Prostate gland (tissue), 2 donors: Measurements from ENCODE around the gene PSD4. TPM values are rescaled to one million over a fixed set of nuclear protein-coding genes. Genes with fewer than 3 reads are reported as not detected.

Experiments
- DNase-seq: peaks from one replicate; pipeline ENCODE4 v3.0.0-alpha.2; 2019; ENCODE audit warnings: low spot score
- H3K27ac ChIP-seq, 2 donors: fragments of 200-600 bp; sonication (generic); 2 replicates each; pipeline ENCODE4 v1.5.1; 2017 to 2019
- H3K27me3 ChIP-seq: fragments of 200-600 bp; sonication (generic); replicated peaks from 2 replicates; pipeline ENCODE4 v1.5.1; 2019; ENCODE audit not compliant: insufficient read depth
- H3K36me3 ChIP-seq, 2 donors: fragments of 200-600 bp; sonication (generic); 1 replicate in 1 of 2; 2 replicates in 1 of 2; pipeline versions ENCODE4 v1.5.1 to v1.8.1; 2017 to 2019
- H3K4me1 ChIP-seq: fragments of 200-600 bp; sonication (generic); replicated peaks from 2 replicates; pipeline ENCODE4 v1.5.1; 2019
- H3K4me3 ChIP-seq, 2 donors: fragments of 200-600 bp; sonication (generic); 2 replicates each; pipeline ENCODE4 v1.5.1; 2017 to 2019
- H3K9me3 ChIP-seq: fragments of 200-600 bp; sonication (generic); 2 replicates; pipeline ENCODE4 v1.5.1; 2017
- CTCF ChIP-seq, 4 experiments: fragments of 200-600 bp in 2 of 4; fragments of 450-650 bp in 2 of 4; sonication (generic) in 2 of 4; IDR thresholded peaks; 1 replicate in 3 of 4; 2 replicates in 1 of 4; pipeline ENCODE4 v1.5.1; 2016 to 2019; ENCODE audit warnings: antibody characterized with exemption in 4 of 4, mild to moderate bottlenecking in 2 of 4, moderate library complexity in 2 of 4
- POLR2A ChIP-seq: fragments of 450-650 bp; IDR thresholded peaks from one replicate; pipeline ENCODE4 v1.6.1; 2016; ENCODE audit warnings: antibody characterized with exemption, mild to moderate bottlenecking
- POLR2AphosphoS5 ChIP-seq: sonication (generic); formaldehyde crosslinking; IDR thresholded peaks from one replicate; pipeline ENCODE4 v1.6.1; 2017; ENCODE audit warnings: antibody characterized with exemption
- WGBS: methylation state at CpG from one replicate; pipeline ENCODE4 v1.1.5; 2018; 5-methylcytosine and 5-hydroxymethylcytosine counted together
- intact Hi-C: fragments of 100-400 bp; cut with DNase I; formaldehyde crosslinking; loops from one replicate; pipeline ENCODE4 v1.14.2; 2022
- total RNA-seq, 2 donors: library from RNA; depleted of rRNA; stranded (reverse); fragments of >200 nt; gene quantifications; one replicate each; pipeline ENCODE4 v1.1.0, GENCODE V29; 2016

Gene PSD4
- total RNA-seq, 2 donors from 2014 or later, result 139 to 221 TPM

- Histone ChIP-seq H3K27ac (no peak overlapping the region), H3K27me3 (no peaks in the 10 kb centered on the region), H3K4me1 (no peaks in the 10 kb centered on the region), H3K36me3 (no peaks in the 10 kb centered on the region), H3K4me3 (no peak overlapping the region), H3K9me3 (no peaks in the 10 kb centered on the region)
- WGBS, result 83% methylated on average over 15 of the region's 15 CpGs
- no peak for DNase-seq
- intact Hi-C loops, result no loop called here
- TF ChIP-seq POLR2A (no peak), POLR2AphosphoS5 (no peak), CTCF (IDR thresholded peaks at IDR 0.05) (no peak)
These were observed 45.9 kb upstream of the PSD4 start for GRCh38 chr2:113127646-113128570.

DNA sequence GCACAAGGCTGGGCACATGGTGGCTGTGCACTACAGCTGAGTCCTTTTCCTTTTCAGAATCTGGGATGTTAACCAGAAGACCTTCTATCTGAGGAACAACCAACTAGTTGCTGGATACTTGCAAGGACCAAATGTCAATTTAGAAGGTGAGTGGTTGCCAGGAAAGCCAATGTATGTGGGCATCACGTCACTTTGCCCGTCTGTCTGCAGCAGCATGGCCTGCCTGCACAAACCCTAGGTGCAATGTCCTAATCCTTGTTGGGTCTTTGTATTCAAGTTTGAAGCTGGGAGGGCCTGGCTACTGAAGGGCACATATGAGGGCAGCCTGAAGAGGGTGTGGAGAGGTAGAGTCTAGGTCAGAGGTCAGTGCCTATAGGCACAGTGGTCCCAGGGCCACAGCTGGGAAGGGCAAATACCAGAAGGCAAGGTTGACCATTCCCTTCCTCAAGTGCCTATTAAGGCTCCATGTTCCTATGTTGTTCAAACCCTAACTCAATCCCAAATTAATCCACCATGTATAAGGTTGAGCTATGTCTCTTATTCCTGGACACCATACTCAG lies 44.2 kb upstream of the PSD4 start:
- DNase-seq, result no peak

GRCh38 chr2:113131352-113132185 lies 42.2 kb upstream of the PSD4 start:
- no peak overlapping the region for H3K4me3 ChIP-seq
- WGBS, result 88% methylated on average over 7 of the region's 7 CpGs
- intact Hi-C loops, result no loop called here
- no peaks in the 10 kb centered on the region for H3K9me3 ChIP-seq
- no peak for TF ChIP-seq POLR2AphosphoS5
- TF ChIP-seq POLR2A, result no peak
- no peak for TF ChIP-seq CTCF (IDR thresholded peaks at IDR 0.05)
- H3K36me3 ChIP-seq, result no peaks in the 10 kb centered on the region
- H3K27ac ChIP-seq, result no peak overlapping the region
- no peaks in the 10 kb centered on the region for H3K4me1 ChIP-seq
- no peak for DNase-seq
- H3K27me3 ChIP-seq, result no peaks in the 10 kb centered on the region

More for the DNA sequence above, 44.2 kb upstream of the PSD4 start:
- TF ChIP-seq CTCF (IDR thresholded peaks at IDR 0.05), result no peak
- no peaks in the 10 kb centered on the region for H3K9me3 ChIP-seq
- H3K36me3 ChIP-seq, result no peaks in the 10 kb centered on the region
- no peaks in the 10 kb centered on the region for H3K27me3 ChIP-seq
- WGBS, result 87% methylated on average over 2 of the region's 2 CpGs
- no peak overlapping the region for H3K27ac ChIP-seq
- no peak overlapping the region for H3K4me3 ChIP-seq
- intact Hi-C loops, result no loop called here
- H3K4me1 ChIP-seq, result no peaks in the 10 kb centered on the region

DNA sequence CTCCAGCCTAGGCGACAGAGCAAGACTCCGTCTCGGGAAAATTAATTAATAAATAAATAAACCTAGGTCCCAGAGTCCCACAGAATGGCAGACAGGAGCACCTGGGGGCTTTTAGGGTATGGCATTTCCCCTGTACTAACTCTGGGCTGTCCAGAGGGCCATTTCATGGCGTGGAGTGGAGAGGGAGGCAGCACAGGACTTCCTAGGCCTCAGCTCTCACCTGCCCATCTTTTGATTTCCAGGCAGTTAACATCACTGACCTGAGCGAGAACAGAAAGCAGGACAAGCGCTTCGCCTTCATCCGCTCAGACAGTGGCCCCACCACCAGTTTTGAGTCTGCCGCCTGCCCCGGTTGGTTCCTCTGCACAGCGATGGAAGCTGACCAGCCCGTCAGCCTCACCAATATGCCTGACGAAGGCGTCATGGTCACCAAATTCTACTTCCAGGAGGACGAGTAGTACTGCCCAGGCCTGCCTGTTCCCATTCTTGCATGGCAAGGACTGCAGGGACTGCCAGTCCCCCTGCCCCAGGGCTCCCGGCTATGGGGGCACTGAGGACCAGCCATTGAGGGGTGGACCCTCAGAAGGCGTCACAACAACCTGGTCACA lies 41.3 kb upstream of the PSD4 start:
- TF ChIP-seq POLR2AphosphoS5 (no peak), CTCF (IDR thresholded peaks at IDR 0.05) (no peak), POLR2A (no peak)

More for the DNA sequence above, 41.3 kb upstream of the PSD4 start:
- DNase-seq, result no peak
- H3K27ac ChIP-seq, result no peak overlapping the region
- H3K9me3 ChIP-seq, result no peaks in the 10 kb centered on the region
- WGBS, result 91% methylated on average over 17 of the region's 17 CpGs
- intact Hi-C loops, result no loop called here
- no peaks in the 10 kb centered on the region for H3K4me1 ChIP-seq
- no peaks in the 10 kb centered on the region for H3K27me3 ChIP-seq
- no peaks in the 10 kb centered on the region for H3K36me3 ChIP-seq
- no peak overlapping the region for H3K4me3 ChIP-seq
